Activated CD8-positive, alpha-beta memory T cell treated with anti-CD3 and anti-CD28 coated beads for 1 hour (primary cell): ENCODE measurements around the gene PATZ1.

Source experiments
- DNase-seq, 2 donors: peaks; one replicate each; pipeline ENCODE4 v3.0.0-alpha.2; 2020; ENCODE audit warnings: low read depth in 1 of 2; ENCODE audit errors: extremely low read depth in 1 of 2

Gene PATZ1

GRCh38 chr22:31284281-31285155 is 61.6 kb downstream of the PATZ1 start:
- DNase-seq, result no peak

- no peak for DNase-seq
These were observed 63.2 kb downstream of the PATZ1 start for GRCh38 chr22:31282748-31283468.

GRCh38 chr22:31281733-31282132 is 64.4 kb downstream of the PATZ1 start:
- DNase-seq, result no peak

- no peak for DNase-seq
These were observed 66.2 kb downstream of the PATZ1 start for GRCh38 chr22:31279821-31280505.

GRCh38 chr22:31279327-31279669 is 66.8 kb downstream of the PATZ1 start:
- DNase-seq, result no peak

- DNase-seq, result no peak
These were observed 67.4 kb downstream of the PATZ1 start for GRCh38 chr22:31278626-31279326.

- no peak for DNase-seq
These were observed 68.0 kb downstream of the PATZ1 start for GRCh38 chr22:31278151-31278621.

GRCh38 chr22:31277741-31278140 is 68.4 kb downstream of the PATZ1 start:
- no peak for DNase-seq

- no peak for DNase-seq
These were observed 69.5 kb downstream of the PATZ1 start for GRCh38 chr22:31276426-31277167.
